ENCODE measurements around the gene DPP10.

The DPP10 gene

GRCh38 chr2:114450639-114451038 lies 8.2 kb downstream of the DPP10 start:
- Histone ChIP-seq H3K9me3 (ENCODE audit: control insufficient read depth, low read length) (no peaks in the 10 kb centered on the region), H3K4me2 (ENCODE audit: low read length) (no peak overlapping the region), H2AFZ (no peak overlapping the region), H3K79me2 (no peaks in the 10 kb centered on the region), H3K4me1 (no peaks in the 10 kb centered on the region), H3K36me3 (ENCODE audit: control insufficient read depth, insufficient read depth, low read length) (no peaks in the 10 kb centered on the region), H3K4me3 (ENCODE audit: low read depth, low read length) (no peak overlapping the region), H3K27me3 (ENCODE audit: control insufficient read depth, insufficient read depth, low read length) (no peaks in the 10 kb centered on the region), H3K27ac (no peak overlapping the region), H3K9ac (no peak overlapping the region)
- TF ChIP-seq, protein P1, sequence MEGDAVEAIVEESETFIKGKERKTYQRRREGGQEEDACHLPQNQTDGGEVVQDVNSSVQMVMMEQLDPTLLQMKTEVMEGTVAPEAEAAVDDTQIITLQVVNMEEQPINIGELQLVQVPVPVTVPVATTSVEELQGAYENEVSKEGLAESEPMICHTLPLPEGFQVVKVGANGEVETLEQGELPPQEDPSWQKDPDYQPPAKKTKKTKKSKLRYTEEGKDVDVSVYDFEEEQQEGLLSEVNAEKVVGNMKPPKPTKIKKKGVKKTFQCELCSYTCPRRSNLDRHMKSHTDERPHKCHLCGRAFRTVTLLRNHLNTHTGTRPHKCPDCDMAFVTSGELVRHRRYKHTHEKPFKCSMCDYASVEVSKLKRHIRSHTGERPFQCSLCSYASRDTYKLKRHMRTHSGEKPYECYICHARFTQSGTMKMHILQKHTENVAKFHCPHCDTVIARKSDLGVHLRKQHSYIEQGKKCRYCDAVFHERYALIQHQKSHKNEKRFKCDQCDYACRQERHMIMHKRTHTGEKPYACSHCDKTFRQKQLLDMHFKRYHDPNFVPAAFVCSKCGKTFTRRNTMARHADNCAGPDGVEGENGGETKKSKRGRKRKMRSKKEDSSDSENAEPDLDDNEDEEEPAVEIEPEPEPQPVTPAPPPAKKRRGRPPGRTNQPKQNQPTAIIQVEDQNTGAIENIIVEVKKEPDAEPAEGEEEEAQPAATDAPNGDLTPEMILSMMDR (IDR thresholded peaks at IDR 0.05) = no peak

DNA sequence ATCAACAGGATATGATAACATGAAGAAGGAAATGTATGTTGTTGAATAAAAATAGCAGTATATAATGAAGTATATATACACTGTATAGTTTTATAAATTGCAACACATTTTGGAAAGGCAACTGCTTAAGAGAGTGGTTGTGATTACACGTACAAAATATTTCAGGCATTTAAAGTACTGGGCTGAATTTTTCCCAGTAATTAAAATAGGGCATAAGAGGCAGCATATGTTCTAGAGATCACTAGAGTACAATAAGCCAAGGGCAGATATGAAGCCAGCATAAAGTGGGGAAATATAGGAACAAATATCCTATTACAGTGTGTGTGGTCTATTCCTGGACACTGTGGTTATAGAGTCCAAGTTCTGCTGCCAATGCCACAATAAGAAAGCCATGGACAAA lies 14.1 kb downstream of the DPP10 start:
- no peaks in the 10 kb centered on the region for H3K79me2 ChIP-seq
- TF ChIP-seq, protein P1 (IDR thresholded peaks at IDR 0.05) = no peak

GRCh38 chr2:114457956-114458355 lies 15.5 kb downstream of the DPP10 start:
- no peak overlapping the region for H2AFZ ChIP-seq
- H3K36me3 ChIP-seq (ENCODE audit: control insufficient read depth, insufficient read depth, low read length) = no peaks in the 10 kb centered on the region
- H3K4me1 ChIP-seq = no peaks in the 10 kb centered on the region
- no peaks in the 10 kb centered on the region for H3K27me3 ChIP-seq (ENCODE audit: control insufficient read depth, insufficient read depth, low read length)
- no peak overlapping the region for H3K9ac ChIP-seq
- no peaks in the 10 kb centered on the region for H3K9me3 ChIP-seq (ENCODE audit: control insufficient read depth, low read length)
- TF ChIP-seq, protein P1 (IDR thresholded peaks at IDR 0.05) = no peak
- H3K27ac ChIP-seq = no peak overlapping the region
- H3K4me2 ChIP-seq (ENCODE audit: low read length) = no peak overlapping the region
- H3K4me3 ChIP-seq (ENCODE audit: low read depth, low read length) = no peak overlapping the region
- H3K79me2 ChIP-seq = no peaks in the 10 kb centered on the region

More for the DNA sequence above, 14.1 kb downstream of the DPP10 start:
- no peaks in the 10 kb centered on the region for H3K4me1 ChIP-seq
- no peak overlapping the region for H2AFZ ChIP-seq
- no peaks in the 10 kb centered on the region for H3K27me3 ChIP-seq (ENCODE audit: control insufficient read depth, insufficient read depth, low read length)
- H3K27ac ChIP-seq = no peak overlapping the region
- H3K4me3 ChIP-seq (ENCODE audit: low read depth, low read length) = no peak overlapping the region
- no peak overlapping the region for H3K4me2 ChIP-seq (ENCODE audit: low read length)
- H3K9ac ChIP-seq = no peak overlapping the region
- no peaks in the 10 kb centered on the region for H3K36me3 ChIP-seq (ENCODE audit: control insufficient read depth, insufficient read depth, low read length)
- H3K9me3 ChIP-seq (ENCODE audit: control insufficient read depth, low read length) = no peaks in the 10 kb centered on the region

GRCh38 chr2:114461116-114461515 lies 18.7 kb downstream of the DPP10 start:
- no peaks in the 10 kb centered on the region for H3K9me3 ChIP-seq (ENCODE audit: control insufficient read depth, low read length)
- H3K9ac ChIP-seq = no peak overlapping the region
- TF ChIP-seq, protein P1 (IDR thresholded peaks at IDR 0.05) = no peak
- no peak overlapping the region for H3K27ac ChIP-seq
- no peak overlapping the region for H3K4me3 ChIP-seq (ENCODE audit: low read depth, low read length)
- H3K27me3 ChIP-seq (ENCODE audit: control insufficient read depth, insufficient read depth, low read length) = no peaks in the 10 kb centered on the region
- H2AFZ ChIP-seq = no peak overlapping the region
- no peaks in the 10 kb centered on the region for H3K4me1 ChIP-seq
- no peaks in the 10 kb centered on the region for H3K79me2 ChIP-seq
- H3K4me2 ChIP-seq (ENCODE audit: low read length) = no peak overlapping the region
- no peaks in the 10 kb centered on the region for H3K36me3 ChIP-seq (ENCODE audit: control insufficient read depth, insufficient read depth, low read length)

GRCh38 chr2:114464961-114465706 lies 22.7 kb downstream of the DPP10 start:
- Histone ChIP-seq H3K9ac (no peak overlapping the region), H3K4me2 (ENCODE audit: low read length) (no peak overlapping the region), H3K4me1 (no peaks in the 10 kb centered on the region), H3K79me2 (no peaks in the 10 kb centered on the region), H3K9me3 (ENCODE audit: control insufficient read depth, low read length) (no peaks in the 10 kb centered on the region), H2AFZ (no peak overlapping the region), H3K36me3 (ENCODE audit: control insufficient read depth, insufficient read depth, low read length) (no peaks in the 10 kb centered on the region), H3K27me3 (ENCODE audit: control insufficient read depth, insufficient read depth, low read length) (no peaks in the 10 kb centered on the region), H3K27ac (no peak overlapping the region), H3K4me3 (ENCODE audit: low read depth, low read length) (no peak overlapping the region)
- TF ChIP-seq, protein P1 (IDR thresholded peaks at IDR 0.05) = no peak

Measured in parathyroid adenoma (tissue), 2 donors.